CD4-positive, alpha-beta T cell treated with Interleukin-21 for 1 hour (primary cell): ENCODE results near the gene NELL1.

Experiments used
- DNase-seq: peaks from one replicate; pipeline ENCODE4 v3.0.0-alpha.2; 2020

Gene NELL1

GRCh38 chr11:21372672-21373071, 703.3 kb downstream of the NELL1 start:
- no peak for DNase-seq

GRCh38 chr11:21374376-21374775, 705.0 kb downstream of the NELL1 start:
- DNase-seq: no peak

- DNase-seq: no peak
These were observed 716.5 kb downstream of the NELL1 start for GRCh38 chr11:21385669-21386440.

DNA sequence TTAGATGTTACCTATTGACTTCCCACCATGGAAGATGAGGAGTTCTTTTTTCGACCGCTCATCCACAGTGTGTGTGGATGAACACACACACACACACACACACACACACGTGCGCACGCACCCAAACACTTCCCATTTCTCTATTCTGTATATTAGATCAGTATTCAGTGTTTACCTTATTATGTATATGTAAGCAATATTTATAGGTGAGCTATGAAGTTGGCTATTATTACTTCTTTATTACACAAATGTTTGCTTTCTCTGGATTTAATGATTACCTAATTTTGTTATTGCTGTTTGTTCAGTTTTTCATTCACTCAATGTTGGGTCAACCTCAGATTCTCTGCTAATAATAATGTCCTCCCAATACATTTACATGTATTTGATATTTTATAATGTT, 721.0 kb downstream of the NELL1 start:
- no peak for DNase-seq

DNA sequence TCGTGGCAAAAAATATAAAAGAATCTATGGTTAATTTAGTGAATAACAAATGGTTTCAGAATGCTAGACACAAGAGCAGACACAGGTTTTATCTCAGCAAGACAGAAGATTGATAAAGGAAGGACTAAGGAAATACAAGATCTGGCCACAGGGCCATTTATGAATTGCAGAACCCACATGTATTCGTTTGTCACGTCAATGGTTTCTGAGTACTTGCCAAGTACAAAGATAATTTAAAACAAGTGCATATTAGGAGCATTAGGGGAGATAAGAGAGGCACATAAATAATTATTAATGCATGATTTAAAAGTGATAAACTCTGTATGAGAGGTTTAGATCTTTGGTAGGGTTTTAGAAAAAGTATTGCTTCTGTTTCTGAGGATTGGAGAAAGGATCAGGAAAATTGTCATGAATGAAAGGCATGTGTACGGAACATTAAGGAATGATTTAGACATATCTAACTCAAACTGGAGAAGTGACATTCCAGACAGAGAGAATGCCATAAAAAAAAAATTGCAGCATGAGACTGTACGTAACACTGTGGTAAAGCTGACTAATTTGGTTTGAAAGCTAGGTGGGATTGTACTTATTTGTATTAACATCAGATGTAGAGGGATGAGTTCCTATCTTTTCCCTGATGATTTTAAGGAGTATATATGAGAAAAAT, 727.1 kb downstream of the NELL1 start:
- DNase-seq: no peak

DNA sequence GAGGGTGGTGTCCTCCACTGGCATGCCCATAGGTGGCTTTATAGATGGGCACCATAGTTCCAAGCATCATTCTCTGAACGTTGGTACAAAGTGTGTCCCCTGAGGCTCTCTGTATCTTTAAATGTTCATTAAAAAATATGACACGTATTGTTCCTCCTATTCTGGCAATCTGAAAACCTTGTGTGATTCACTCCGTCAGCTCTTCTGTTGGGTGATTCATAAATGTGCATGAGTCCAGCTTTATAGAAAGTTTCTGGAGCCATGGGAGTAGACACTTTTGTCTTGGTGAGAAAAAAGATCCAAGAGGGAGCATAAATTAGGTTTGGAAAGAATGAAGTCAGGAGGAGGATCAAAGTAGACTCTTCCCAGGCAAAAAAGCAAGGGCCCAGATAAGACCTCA, 728.8 kb downstream of the NELL1 start:
- DNase-seq: no peak

DNA sequence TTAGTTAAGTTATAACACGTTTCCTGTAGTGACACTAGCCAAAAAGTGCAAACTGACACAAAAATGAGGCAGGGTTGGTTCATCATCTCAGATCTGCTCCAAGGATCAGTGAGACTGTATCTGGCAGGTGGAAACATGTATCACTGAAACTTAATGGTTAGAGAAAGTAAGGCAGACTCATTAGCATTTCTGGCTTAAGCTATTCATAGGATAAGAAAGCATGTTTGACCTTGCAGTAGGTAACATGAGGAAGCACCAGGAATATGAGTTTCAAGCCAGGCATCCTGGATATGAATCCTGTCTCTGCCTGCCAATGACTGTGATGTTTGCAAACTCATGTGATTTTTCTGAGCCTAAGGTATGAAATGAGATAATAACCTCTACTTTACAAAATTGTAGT, 732.1 kb downstream of the NELL1 start:
- DNase-seq: no peak

DNA sequence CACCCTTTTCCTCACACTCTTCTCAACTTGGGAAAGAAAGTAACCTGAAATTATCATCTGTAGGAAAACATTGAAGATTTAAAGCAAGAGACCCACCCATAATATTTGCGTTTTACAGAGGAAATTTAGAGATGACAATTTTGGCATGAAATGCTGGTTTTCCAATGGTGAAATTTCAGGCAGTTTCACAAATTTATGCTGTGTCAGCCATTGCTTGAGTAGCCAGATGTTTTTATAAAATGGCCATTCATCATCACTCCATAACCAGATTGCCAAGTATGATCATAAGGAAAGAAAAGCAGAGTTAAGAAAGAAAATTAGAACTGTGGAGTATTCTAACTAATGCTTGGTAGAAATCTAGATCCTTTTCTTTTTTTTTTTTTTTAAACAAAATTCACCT, 732.9 kb downstream of the NELL1 start:
- no peak for DNase-seq

- DNase-seq: no peak
These were observed 733.7 kb downstream of the NELL1 start for GRCh38 chr11:21403069-21403468.

- no peak for DNase-seq
These were observed 736.0 kb downstream of the NELL1 start for GRCh38 chr11:21405422-21405821.

GRCh38 chr11:21410513-21410912, 741.1 kb downstream of the NELL1 start:
- no peak for DNase-seq

- no peak for DNase-seq
These were observed 741.7 kb downstream of the NELL1 start for GRCh38 chr11:21411104-21411503.

DNA sequence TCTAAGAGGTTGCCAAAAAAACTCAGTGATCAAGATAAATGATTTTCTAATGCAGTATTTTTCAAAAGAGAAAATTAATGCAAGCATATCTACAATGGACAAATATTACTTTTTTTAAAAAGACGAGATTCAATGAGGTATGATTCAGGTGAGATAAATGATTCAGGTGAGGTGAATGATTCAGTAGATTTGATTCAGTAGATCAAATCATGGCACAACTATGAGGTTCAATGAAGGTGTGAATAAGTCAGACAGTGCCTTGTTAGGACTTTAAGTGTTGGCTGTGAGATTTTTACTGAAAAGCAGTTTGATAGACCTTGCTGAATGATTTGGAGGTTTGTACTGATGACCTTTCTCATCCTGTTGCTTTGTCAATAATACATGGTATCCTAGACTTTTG, 742.2 kb downstream of the NELL1 start:
- DNase-seq: no peak

DNA sequence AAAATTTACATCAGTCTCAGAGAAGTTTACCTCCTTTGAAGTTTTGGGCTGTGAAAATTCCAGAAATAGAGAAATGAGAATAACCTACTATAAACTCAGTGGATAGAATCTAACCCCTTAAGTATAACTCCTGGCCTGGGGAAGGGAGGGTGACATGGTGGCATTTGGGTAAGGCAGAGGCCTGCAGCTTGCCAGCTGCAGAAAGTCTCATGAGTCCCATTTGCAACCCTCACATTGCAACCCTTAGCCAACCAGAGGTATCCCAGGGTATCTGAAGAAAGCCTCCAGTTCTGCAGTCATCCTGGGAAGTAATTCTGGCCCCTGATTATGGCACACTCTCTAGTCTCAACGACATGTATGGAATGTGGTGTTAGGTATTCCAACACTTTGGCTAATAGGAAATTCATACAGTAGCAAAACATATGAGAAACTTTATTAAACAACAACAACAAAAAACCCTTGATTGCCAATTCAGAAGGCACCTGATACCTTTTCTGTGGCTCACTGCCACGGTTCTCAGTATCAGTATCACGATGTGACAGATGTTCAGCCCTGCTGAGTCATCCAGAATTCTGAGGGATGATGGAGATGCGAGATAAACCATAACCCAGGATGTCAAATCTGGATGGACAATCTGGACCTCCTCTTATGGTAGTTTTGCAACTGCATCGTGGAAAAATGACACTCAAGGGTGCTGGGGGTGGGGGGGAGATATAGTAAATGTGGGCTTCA, 743.4 kb downstream of the NELL1 start:
- DNase-seq: no peak

- no peak for DNase-seq
These were observed 745.6 kb downstream of the NELL1 start for GRCh38 chr11:21414953-21415352.

GRCh38 chr11:21415606-21416005, 746.2 kb downstream of the NELL1 start:
- DNase-seq: no peak

- DNase-seq: no peak
These were observed 752.4 kb downstream of the NELL1 start for GRCh38 chr11:21421711-21422329.

DNA sequence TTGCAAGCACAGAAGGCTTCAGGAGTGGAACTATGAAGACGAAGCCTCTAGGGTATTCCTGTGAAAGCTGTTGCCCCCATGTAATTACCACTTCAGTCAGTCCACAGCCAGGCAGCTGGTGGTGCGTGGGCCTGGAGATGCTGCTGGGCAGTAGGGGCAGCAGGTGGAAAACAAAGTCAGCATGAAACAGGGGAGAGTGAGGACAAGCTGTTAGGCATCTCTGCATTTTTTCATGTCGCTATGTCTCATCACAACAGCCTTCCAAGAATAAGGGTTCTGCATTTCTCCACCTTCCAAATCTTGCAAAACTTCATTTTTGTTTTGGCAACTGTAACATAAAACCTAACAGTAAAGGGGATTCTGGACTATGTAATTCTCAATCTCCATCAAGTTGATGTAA, 757.5 kb downstream of the NELL1 start:
- no peak for DNase-seq

- no peak for DNase-seq
These were observed 758.3 kb downstream of the NELL1 start for GRCh38 chr11:21427726-21428125.

DNA sequence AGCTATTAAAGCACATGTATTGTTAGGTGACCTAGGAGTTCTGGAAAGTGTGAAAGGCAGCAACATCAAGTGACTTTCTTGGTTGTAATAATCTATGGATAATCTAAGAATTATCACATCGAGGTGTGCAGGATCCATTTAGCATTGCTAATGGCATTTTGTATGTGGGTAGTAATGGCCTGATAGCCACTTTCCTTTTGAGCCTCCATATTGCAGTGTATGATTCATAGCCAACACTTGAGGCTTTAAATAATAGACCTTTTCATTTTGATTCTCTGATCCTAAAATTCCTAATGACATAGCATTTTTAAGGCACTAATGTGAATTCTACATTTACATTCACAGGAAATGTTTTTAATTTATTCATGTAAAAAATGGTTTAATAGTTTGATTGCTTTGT, 759.4 kb downstream of the NELL1 start:
- no peak for DNase-seq

GRCh38 chr11:21429401-21429800, 760.0 kb downstream of the NELL1 start:
- DNase-seq: no peak

- DNase-seq: no peak
These were observed 761.2 kb downstream of the NELL1 start for GRCh38 chr11:21430537-21430936.

GRCh38 chr11:21446939-21447590, 777.7 kb downstream of the NELL1 start:
- DNase-seq: no peak
